ENCODE data around the gene AGK. TPM values are rescaled to one million over a fixed set of nuclear protein-coding genes. Genes with fewer than 3 reads are reported as not detected.

AGK gene
- total and polyA plus RNA-seq, 2 experiments from 2014 or later: 18.3 to 24.1 TPM

DNA sequence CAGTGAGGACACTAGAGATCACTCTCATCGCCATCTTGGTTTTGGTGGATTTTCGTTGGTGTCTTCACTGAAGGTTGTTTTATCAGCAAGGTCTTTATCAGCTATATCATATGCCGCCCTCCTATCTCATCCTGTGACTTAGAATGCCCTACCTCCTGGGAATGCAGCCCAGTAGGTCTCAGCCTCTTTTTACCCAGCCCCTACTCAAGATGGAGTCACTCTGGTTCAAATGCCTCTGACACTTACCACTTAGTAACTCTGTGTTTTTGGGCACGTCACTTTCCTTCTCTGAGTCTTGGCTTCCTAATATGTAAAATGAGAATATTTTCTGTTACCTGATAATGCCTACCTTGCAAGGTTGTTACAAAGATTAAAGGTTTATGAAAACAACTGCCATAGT, 37.7 kb downstream of the AGK start:
- Histone ChIP-seq H3K4me1 (ENCODE audit: insufficient read depth) (peaks cover 30% of the 10 kb centered on the region), H4K20me1 (ENCODE audit: insufficient read depth) (no peaks in the 10 kb centered on the region), H2AFZ (no peak overlapping the region), H3K9me3 (ENCODE audit: low read depth) (no peaks in the 10 kb centered on the region), H3K36me3 (ENCODE audit: low read depth) (no peaks in the 10 kb centered on the region), H3K9ac (no peak overlapping the region), H3K79me2 (ENCODE audit: insufficient read depth) (peaks cover 9% of the 10 kb centered on the region; the same call in 1 of the 2 replicates), H3K4me2 (ENCODE audit: unreplicated experiment) (no peak overlapping the region), H3K27ac (no peak overlapping the region), H3F3A (ENCODE audit: insufficient read depth) (peaks cover 43% of the 10 kb centered on the region), H3K4me3 (no peak overlapping the region), H3K9me2 (ENCODE audit: insufficient read depth) (no peaks in the 10 kb centered on the region), H3K27me3 (replicated peaks; ENCODE audit: insufficient read depth) (no peaks in the 10 kb centered on the region)
- WGBS, 2 experiments (ENCODE audit: low coverage in 1 of 2, low lambda C conversion rate in 2 of 2, missing lambda C conversion rate in 2 of 2): 98% methylated on average over 4 of the region's 4 CpGs
- in situ Hi-C loops (cut with MboI): no loop called here
- TF ChIP-seq EZH2phosphoT487 (IDR thresholded peaks at IDR 0.05; ENCODE audit: insufficient read depth, low read depth) (no peak), EZH2 (IDR thresholded peaks at IDR 0.05; ENCODE audit: insufficient read depth, poor library complexity, severe bottlenecking) (no peak)
- no peak for DNase-seq

DNA sequence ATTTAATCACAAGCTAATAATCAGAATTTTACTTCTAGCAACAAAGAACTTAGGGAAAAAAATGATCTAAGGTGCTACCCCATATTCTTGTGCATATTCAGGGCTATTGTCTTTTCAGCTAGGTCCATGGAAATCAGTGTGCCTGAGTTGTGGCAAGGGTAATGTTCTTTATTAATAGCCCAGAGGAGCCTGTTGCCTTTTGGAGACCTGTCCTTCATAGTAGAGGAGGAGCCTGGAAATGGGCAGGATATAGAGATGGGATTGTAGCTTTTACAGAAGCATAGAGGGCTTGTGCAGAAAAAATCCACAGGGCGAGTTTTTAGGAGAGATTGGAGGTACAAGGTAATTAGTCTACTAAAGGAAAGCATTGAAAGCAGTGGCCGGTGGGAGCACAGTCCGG, 38.9 kb downstream of the AGK start:
- H2AFZ ChIP-seq: no peak overlapping the region
- DNase-seq: no peak
- no peak overlapping the region for H3K27ac ChIP-seq
- H3K4me2 ChIP-seq (ENCODE audit: unreplicated experiment): no peak overlapping the region
- H3K9ac ChIP-seq: no peak overlapping the region
- H3K9me2 ChIP-seq (ENCODE audit: insufficient read depth): no peaks in the 10 kb centered on the region
- peaks cover 27% of the 10 kb centered on the region for H3K4me1 ChIP-seq (ENCODE audit: insufficient read depth)
- in situ Hi-C loops (cut with MboI): no loop called here
- H3K9me3 ChIP-seq (ENCODE audit: low read depth): no peaks in the 10 kb centered on the region
- H3F3A ChIP-seq (ENCODE audit: insufficient read depth): peaks cover 31% of the 10 kb centered on the region
- no peaks in the 10 kb centered on the region for H3K27me3 ChIP-seq (replicated peaks; ENCODE audit: insufficient read depth)
- 97 to 100% methylated on average over 3 of the region's 3 CpGs for WGBS, 2 experiments (ENCODE audit: low coverage in 1 of 2, low lambda C conversion rate in 2 of 2, missing lambda C conversion rate in 2 of 2)
- H3K36me3 ChIP-seq (ENCODE audit: low read depth): no peaks in the 10 kb centered on the region
- no peak overlapping the region for H3K4me3 ChIP-seq
- H3K79me2 ChIP-seq (ENCODE audit: insufficient read depth): peaks cover 9% of the 10 kb centered on the region; the same call in 1 of the 2 replicates
- TF ChIP-seq EZH2phosphoT487 (IDR thresholded peaks at IDR 0.05; ENCODE audit: insufficient read depth, low read depth) (no peak), EZH2 (IDR thresholded peaks at IDR 0.05; ENCODE audit: insufficient read depth, poor library complexity, severe bottlenecking) (no peak)
- H4K20me1 ChIP-seq (ENCODE audit: insufficient read depth): no peaks in the 10 kb centered on the region

DNA sequence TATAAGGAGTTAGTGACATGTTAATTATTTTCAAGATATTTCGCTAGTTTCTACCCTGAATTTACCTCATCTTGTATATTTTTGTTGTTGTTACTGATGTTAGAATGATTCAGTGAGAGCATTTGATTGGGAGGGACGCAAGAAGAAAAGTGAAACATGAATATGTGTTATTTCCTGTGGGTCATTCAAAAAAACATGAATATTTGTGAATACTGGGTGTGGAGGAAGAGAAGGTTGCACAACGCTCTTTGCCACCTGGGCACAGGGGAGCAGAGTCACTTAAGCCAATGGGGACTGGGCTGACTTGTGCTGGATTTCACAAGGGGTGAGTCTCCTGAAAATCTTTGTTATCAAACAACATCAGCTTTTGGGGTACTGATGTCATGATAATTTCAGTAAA, 39.5 kb downstream of the AGK start:
- Histone ChIP-seq H3K79me2 (ENCODE audit: insufficient read depth) (peaks cover 9% of the 10 kb centered on the region; the same call in 1 of the 2 replicates), H3K27me3 (replicated peaks; ENCODE audit: insufficient read depth) (no peaks in the 10 kb centered on the region), H2AFZ (no peak overlapping the region), H3K4me2 (ENCODE audit: unreplicated experiment) (no peak overlapping the region), H3K9me3 (ENCODE audit: low read depth) (no peaks in the 10 kb centered on the region), H3K4me1 (ENCODE audit: insufficient read depth) (peaks cover 21% of the 10 kb centered on the region), H3K9ac (no peak overlapping the region), H3K9me2 (ENCODE audit: insufficient read depth) (no peaks in the 10 kb centered on the region), H3F3A (ENCODE audit: insufficient read depth) (peaks cover 25% of the 10 kb centered on the region), H3K27ac (no peak overlapping the region), H4K20me1 (ENCODE audit: insufficient read depth) (no peaks in the 10 kb centered on the region), H3K36me3 (ENCODE audit: low read depth) (no peaks in the 10 kb centered on the region), H3K4me3 (no peak overlapping the region)
- DNase-seq: peak; percentile 1
- WGBS, 2 experiments (ENCODE audit: low coverage in 1 of 2, low lambda C conversion rate in 2 of 2, missing lambda C conversion rate in 2 of 2): 96 to 97% methylated on average over 3 of the region's 3 CpGs
- TF ChIP-seq EZH2phosphoT487 (IDR thresholded peaks at IDR 0.05; ENCODE audit: insufficient read depth, low read depth) (no peak), EZH2 (IDR thresholded peaks at IDR 0.05; ENCODE audit: insufficient read depth, poor library complexity, severe bottlenecking) (no peak)
- in situ Hi-C loops (cut with MboI): no loop called here

DNA sequence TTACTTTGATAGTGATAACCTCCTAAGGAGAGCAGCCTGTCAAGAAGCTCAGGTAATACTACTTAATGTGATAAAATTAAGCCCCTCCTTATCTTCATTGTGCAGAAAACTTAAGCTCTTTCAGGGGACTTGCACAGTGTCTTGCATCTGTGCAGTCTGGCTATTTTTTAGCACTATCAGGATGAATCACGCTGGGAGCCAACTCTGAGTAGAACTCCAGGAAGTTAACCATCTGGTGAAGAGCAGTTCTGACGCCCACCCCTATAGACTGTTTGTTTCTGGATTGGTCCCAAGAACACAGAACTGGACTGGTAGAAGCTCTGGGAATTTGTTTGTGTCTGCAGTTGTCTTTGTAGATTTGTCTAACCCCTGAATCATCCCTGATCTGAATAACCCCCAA, 41.9 kb downstream of the AGK start:
- Histone ChIP-seq H3K79me2 (ENCODE audit: insufficient read depth) (peaks cover 9% of the 10 kb centered on the region; the same call in 1 of the 2 replicates), H3F3A (ENCODE audit: insufficient read depth) (peaks cover under 1% of the 10 kb centered on the region; the same call in 1 of the 2 replicates), H4K20me1 (ENCODE audit: insufficient read depth) (no peaks in the 10 kb centered on the region), H3K36me3 (ENCODE audit: low read depth) (no peaks in the 10 kb centered on the region; the same call in 1 of the 2 replicates), H3K4me2 (ENCODE audit: unreplicated experiment) (no peak overlapping the region), H3K9ac (no peak overlapping the region), H3K9me2 (ENCODE audit: insufficient read depth) (no peaks in the 10 kb centered on the region), H3K4me1 (ENCODE audit: insufficient read depth) (peaks cover 8% of the 10 kb centered on the region), H3K27me3 (replicated peaks; ENCODE audit: insufficient read depth) (no peaks in the 10 kb centered on the region), H3K27ac (no peak overlapping the region), H3K9me3 (ENCODE audit: low read depth) (no peaks in the 10 kb centered on the region), H3K4me3 (no peak overlapping the region), H2AFZ (no peak overlapping the region)
- DNase-seq: peak; percentile 74
- WGBS, 2 experiments (ENCODE audit: low coverage in 1 of 2, low lambda C conversion rate in 2 of 2, missing lambda C conversion rate in 2 of 2): 9 to 15% methylated on average over 2 of the region's 2 CpGs
- in situ Hi-C loops (cut with MboI): no loop called here
- TF ChIP-seq EZH2 (IDR thresholded peaks at IDR 0.05; ENCODE audit: insufficient read depth, poor library complexity, severe bottlenecking): no peak
- no peak for TF ChIP-seq EZH2phosphoT487 (IDR thresholded peaks at IDR 0.05; ENCODE audit: insufficient read depth, low read depth)

DNA sequence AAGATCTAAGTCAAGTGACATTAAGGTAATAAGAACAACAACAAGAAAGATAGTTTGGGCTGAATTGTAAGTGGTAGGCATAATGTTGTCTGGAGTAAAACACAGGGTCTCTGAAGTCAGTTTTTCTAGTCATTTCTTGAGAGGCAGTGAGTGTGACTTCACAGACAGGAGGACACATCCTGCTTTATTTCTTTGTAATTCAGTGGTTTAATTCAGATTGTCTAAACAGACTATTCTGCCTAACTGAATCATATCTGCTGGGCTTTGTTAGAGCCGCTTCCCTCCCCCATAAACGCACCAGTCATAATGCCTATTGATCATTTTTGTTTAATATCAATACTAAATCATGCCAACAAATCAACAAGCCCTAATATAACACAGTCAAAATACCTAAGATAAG, 46.8 kb downstream of the AGK start:
- in situ Hi-C loops (cut with MboI): no loop called here
- DNase-seq: no peak
- no peak overlapping the region for H3K27ac ChIP-seq

More for the DNA sequence above, 46.8 kb downstream of the AGK start:
- WGBS, 2 experiments (ENCODE audit: low coverage in 1 of 2, low lambda C conversion rate in 2 of 2, missing lambda C conversion rate in 2 of 2): 97 to 100% methylated on average over 2 of the region's 2 CpGs
- no peaks in the 10 kb centered on the region for H3K27me3 ChIP-seq (replicated peaks; ENCODE audit: insufficient read depth)
- no peaks in the 10 kb centered on the region for H4K20me1 ChIP-seq (ENCODE audit: insufficient read depth)
- peaks cover 7% of the 10 kb centered on the region for H3K4me1 ChIP-seq (ENCODE audit: insufficient read depth)
- H3K9ac ChIP-seq: no peak overlapping the region
- H3F3A ChIP-seq (ENCODE audit: insufficient read depth): no peaks in the 10 kb centered on the region
- no peak overlapping the region for H3K4me3 ChIP-seq
- H3K4me2 ChIP-seq (ENCODE audit: unreplicated experiment): no peak overlapping the region
- H2AFZ ChIP-seq: no peak overlapping the region
- no peak for TF ChIP-seq EZH2phosphoT487 (IDR thresholded peaks at IDR 0.05; ENCODE audit: insufficient read depth, low read depth)
- TF ChIP-seq EZH2 (IDR thresholded peaks at IDR 0.05; ENCODE audit: insufficient read depth, poor library complexity, severe bottlenecking): no peak
- no peaks in the 10 kb centered on the region for H3K9me3 ChIP-seq (ENCODE audit: low read depth)
- H3K9me2 ChIP-seq (ENCODE audit: insufficient read depth): no peaks in the 10 kb centered on the region
- no peaks in the 10 kb centered on the region for H3K79me2 ChIP-seq (ENCODE audit: insufficient read depth)
- H3K36me3 ChIP-seq (ENCODE audit: low read depth): no peaks in the 10 kb centered on the region; the same call in 1 of the 2 replicates
